AG10803 (cell line): ENCODE measurements around the gene SSNA1.
"Not testable (repeated sequence)": the region's sequence is repeated elsewhere in the genome, so short reads cannot be mapped to it uniquely, and the experiment has no call there.

Experiments
- DNase-seq: peaks from one replicate; pipeline ENCODE4 v3.0.0; 2010; ENCODE audit warnings: low read depth
- H3K4me3 ChIP-seq: 2 replicates; pipeline ENCODE4 v1.5.1; 2011; ENCODE audit warnings: mild to moderate bottlenecking, low read length, control low read depth
- TF ChIP-seq, protein P1 (sequence below): conservative IDR thresholded peaks from 2 replicates; pipeline ENCODE4 v1.5.1; 2011; ENCODE audit warnings: mild to moderate bottlenecking, low read length, control low read depth, inconsistent platforms

The SSNA1 gene

DNA sequence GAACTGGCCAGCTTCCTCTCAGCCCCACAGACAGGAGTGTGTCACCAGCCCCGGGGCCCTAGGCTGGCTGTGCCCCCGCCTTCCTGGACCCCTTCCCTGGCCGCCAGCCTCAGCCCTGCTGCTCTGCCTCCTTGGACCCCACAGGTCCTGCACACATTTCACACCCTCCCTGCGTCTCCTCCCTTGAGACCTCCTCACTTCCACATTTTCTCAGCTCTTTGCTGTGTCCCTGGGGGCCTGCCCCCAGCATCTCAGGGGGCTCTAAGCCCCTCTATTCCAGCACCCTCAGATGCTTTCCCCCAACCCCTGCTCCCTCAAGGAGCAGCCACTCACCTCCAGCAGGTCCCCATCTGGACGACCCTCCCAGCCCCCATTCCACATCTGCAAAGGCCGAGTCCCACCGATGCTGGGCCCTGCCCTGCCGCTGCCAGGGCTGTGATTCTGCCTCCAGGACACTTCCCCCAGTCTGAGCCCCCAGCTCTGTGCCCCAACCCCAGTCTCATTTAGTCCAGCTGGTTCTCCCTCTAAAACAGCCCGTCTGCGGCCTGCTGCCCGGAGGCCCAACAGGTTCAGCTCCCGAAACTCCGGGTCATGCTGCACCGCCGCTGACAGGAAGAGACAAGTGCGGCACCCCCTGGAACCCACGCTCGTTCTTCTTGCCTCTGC lies 46.4 kb downstream of the SSNA1 start:
- no peak for DNase-seq
- no peak overlapping the region for H3K4me3 ChIP-seq
- TF ChIP-seq, protein P1, sequence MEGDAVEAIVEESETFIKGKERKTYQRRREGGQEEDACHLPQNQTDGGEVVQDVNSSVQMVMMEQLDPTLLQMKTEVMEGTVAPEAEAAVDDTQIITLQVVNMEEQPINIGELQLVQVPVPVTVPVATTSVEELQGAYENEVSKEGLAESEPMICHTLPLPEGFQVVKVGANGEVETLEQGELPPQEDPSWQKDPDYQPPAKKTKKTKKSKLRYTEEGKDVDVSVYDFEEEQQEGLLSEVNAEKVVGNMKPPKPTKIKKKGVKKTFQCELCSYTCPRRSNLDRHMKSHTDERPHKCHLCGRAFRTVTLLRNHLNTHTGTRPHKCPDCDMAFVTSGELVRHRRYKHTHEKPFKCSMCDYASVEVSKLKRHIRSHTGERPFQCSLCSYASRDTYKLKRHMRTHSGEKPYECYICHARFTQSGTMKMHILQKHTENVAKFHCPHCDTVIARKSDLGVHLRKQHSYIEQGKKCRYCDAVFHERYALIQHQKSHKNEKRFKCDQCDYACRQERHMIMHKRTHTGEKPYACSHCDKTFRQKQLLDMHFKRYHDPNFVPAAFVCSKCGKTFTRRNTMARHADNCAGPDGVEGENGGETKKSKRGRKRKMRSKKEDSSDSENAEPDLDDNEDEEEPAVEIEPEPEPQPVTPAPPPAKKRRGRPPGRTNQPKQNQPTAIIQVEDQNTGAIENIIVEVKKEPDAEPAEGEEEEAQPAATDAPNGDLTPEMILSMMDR = no peak

DNA sequence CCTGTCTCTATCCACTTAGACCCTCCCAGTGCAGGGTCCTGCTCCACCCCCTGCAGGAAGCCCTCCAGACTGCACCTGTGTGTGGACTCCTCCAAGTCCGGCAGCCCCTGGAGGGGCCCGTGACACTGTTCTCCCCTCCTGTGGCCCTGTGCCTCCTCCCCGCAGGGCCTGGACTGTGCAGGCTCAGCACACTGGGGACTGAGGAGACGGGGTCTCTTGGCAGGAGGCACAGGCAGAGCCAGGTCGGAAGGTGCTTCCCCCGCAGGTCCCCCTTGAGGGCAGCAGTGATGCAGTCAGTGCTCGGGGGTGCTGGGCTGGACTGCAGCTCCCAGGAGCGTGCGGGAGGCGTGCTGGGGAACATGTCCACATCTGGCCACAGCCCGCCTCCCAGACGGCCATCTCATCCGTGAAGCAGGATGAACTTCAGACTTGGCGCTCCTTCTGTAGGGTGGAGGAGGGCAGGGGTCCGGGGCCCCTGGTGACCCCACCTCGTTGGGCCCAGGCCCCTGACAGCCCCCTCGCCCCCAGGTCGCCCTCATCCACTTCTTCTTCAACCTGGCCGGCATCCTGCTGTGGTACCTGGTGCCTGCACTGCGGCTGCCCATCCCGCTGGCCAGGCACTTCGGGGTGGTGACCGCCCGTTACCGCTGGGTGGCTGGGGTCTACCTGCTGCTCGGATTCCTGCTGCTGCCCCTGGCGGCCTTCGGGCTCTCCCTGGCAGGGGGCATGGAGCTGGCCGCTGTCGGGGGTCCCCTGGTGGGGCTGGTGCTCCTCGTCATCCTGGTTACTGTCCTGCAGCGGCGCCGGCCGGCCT lies 47.2 kb downstream of the SSNA1 start:
- no peak overlapping the region for H3K4me3 ChIP-seq
- TF ChIP-seq, protein P1 = 0 out of 2 replicates have a peak, but pooled peaks have one; percentile 4
- no peak for DNase-seq

DNA sequence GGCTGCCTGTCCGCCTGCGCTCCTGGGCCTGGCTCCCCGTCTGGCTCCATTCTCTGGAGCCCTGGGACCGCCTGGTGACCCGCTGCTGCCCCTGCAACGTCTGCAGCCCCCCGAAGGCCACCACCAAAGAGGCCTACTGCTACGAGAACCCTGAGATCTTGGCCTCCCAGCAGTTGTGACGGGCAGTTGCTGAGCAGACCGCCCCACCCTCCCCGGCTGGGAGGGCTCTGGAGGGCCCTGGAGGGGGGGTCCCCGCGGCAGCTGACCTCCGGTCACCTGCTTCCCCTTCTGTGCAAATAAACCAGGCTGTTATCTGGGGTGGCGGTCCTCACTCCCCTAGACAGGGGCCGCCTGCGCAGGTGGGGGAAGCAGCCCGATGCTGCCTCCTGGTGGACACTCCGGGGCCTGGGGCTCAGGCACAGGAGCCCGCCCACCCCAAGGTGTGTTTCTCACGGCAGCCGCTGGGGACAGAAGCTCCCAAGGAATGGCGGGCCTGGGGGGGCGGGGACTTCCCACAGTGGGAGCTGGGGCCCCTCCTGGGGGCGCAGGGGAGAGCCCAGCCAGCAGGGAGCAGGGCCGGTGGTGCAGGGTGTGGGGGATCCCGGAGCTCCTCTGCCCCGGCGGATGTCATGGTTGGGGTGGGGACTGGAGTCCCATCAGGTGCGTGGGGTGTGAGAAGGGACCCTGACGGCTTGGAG lies 47.9 kb downstream of the SSNA1 start:
- H3K4me3 ChIP-seq = no peak overlapping the region
- TF ChIP-seq, protein P1 = peak; percentile 74

DNA sequence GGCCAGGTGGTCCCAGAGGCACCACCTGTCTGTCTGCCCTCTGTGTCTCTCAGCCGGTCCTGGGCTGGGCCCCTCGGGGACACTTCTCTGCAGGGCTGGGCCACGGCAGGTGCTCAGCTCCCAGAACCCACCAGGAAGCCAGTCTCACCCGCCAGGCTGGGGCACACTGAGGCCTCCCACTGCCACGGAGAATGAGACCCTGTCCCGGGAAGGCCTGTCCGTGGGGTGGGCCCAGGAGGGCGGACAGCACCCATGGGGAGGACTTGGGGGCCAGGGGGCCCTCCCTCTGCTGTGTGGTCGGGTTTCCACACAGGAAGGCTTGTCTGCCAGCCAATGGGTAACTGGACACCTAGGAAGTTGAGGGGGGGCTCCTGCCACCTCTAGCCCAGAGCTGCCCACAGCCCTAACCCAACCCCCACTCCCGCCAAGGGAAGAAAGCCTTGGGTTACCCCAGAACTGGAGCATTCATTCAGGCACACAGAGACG lies 48.5 kb downstream of the SSNA1 start:
- no peak for DNase-seq
- no peak overlapping the region for H3K4me3 ChIP-seq
- TF ChIP-seq, protein P1 = no peak

More for the DNA sequence above, 47.9 kb downstream of the SSNA1 start:
- peak; percentile 62 for DNase-seq

DNA sequence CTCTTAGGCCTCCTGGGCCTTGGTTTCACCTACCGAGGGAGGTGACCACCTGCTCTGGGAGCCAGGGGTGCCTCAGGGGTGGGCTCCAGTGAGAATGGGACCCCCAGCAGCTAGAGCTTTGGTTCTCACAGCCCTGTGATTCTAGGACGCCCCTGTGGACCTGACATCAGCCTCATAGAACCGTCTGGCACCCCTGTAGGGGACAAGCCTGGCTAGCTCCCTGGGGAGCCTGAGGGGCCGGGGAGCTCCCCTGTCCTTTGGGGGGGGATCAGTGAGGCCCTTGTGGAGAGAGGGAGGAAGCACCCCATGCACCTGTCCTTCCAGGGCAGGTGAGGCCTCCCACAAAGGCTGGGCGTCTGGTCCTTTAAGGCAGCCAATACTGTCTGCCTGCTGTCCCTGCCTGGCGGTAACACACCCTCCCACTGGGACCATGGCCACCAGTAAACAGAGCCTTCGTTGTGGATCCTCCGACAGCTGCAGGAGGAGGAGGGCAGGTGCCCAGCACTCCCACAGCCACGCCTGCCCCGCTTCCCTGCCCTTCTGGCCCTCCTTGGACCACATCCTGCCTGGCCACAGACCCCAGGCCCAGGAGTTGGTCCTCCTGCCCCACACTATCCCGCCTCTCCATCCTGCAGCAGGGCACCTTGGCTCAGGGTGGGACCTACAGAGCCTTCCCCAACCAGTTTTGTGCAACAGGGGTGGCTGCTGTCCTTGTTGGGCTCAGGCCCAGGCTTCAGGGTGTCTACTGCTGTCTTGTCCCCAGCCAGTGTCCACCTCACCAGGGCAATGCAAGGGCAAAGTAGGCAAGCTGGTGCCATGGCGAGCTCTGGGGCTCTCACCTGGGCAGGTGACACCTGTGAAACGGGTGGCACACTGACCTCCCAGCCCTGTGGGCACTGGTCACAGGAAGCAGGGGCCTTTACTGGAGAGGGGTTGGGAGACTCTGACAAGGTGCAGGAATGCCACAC lies 49.6 kb downstream of the SSNA1 start:
- TF ChIP-seq, protein P1 = no peak
- H3K4me3 ChIP-seq = no peak overlapping the region
- DNase-seq = no peak

DNA sequence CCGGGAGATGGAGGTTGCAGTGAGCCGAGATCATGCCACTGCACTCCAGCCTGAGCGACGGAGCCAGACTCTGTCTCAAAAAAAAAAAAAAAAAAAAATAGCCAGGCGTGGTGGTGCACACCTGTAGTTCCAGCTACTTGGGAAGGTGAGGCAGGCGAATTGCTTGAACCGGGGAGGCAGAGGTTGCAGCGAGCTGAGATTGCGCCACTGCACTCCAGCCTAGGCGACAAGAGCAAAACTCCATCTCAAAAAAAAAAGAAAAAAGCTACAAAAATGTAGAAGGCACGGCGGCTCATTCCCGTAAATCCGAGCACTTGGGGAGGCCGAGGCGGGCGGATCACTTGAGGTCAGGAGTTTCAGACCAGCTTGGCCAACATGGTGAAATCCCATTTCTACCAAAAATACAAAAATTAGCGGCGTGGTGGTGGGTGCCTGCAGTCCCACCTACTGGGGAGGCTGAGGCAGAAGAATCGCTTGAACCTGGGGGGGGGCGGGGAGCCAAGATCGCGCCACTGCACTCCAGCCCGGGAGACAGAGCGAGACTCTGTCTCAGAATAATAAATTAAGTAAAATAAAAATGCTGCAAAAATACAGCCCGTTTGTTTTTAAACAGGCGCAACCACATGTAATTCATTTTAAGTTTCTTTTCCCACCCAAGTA lies 51.2 kb downstream of the SSNA1 start:
- not testable (repeated sequence) for DNase-seq

More for the DNA sequence above, 51.2 kb downstream of the SSNA1 start:
- H3K4me3 ChIP-seq = peak overlapping the region; percentile 68
